NCI-H510A (cell line): ENCODE measurements around the gene BLM.

Experiments used
- DNase-seq: peaks from one replicate; lab custom pipeline; 2025; lab: John Stamatoyannopoulos, UW

The BLM gene

DNA sequence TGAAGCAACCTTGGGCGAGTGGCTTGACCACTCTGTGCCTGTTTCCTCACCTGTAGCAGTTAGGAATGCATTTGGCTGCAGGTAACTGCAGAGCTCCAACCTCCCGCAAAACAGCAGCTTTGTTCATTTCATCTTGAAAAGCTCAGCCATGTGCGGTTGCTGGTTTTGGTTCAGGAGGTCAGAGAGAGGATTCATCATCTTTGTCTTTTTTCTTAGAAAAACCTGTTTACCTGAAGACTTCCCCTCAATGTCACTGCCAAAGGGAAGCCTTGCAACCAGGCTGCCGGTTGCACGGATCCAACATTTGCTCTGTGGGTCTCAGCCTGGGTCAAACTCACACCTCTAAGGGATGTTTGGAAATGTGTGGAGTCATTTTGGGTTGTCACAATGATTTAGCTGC is 134.8 kb downstream of the BLM start:
- no peak for DNase-seq

DNA sequence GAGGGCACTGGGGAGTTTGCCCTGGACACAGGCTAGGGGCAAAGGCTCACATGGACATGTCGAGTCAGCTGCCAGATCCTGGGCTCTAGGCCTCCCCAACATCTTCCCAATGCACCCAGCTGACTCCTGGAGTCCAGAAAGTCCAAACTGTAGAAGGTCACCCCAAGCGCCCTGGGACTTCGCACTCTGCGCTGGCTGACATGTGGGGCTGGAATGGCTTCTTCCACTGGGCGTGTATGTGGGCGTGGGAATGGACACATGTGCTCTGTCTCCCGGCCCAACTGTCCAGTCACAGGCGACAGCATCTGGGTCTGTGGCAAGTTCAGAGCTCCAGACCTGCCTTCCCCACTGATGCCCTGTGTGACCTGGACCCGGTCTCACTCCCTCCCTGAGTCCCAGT is 138.0 kb downstream of the BLM start:
- no peak for DNase-seq

DNA sequence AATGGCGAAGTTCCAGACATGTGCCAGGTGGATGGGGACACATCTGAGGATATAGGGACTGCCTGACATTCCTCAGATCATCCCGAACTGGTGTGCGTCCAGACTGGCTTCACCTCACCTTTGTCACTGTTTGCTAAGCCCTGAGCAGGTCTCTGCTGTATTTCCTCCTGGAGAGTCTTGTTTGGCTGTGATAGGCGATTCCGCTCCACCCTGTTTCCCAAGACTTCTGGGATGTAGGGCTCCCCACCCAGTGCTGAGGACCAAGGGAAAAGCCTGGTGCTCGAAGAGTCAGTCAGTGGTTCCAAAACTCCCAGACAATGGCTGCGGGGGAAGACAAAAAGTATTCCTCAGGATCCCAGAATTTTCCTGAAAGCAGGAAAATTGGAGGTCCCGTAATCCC is 140.2 kb downstream of the BLM start:
- DNase-seq, result no peak

DNA sequence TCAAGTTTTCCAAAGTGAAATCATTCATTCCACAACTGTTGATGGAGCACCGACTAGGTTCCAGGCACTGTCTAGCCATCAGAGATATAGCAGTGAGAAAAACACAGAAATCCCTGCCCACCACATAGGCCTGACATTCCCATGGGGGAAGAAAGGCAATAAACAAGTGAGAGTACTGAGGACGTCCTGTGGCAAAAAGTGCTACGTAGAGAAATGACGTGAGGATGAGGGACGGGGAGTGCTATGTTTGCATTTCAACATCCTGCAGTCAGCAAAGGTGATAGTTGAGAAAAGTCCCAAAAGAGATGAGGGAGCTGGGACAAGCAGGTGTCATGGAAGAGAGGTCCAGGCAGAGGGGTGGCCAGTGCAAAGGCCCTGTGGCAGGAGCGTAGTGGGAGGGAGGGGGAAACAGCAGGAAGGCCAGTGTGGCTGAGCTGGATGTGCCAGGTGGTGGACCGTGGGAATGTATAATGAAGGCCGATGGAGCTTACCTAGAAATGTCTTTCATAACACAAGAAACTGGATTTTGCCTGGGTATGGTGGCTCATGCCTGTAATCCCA is 140.8 kb downstream of the BLM start:
- DNase-seq, result no peak

DNA sequence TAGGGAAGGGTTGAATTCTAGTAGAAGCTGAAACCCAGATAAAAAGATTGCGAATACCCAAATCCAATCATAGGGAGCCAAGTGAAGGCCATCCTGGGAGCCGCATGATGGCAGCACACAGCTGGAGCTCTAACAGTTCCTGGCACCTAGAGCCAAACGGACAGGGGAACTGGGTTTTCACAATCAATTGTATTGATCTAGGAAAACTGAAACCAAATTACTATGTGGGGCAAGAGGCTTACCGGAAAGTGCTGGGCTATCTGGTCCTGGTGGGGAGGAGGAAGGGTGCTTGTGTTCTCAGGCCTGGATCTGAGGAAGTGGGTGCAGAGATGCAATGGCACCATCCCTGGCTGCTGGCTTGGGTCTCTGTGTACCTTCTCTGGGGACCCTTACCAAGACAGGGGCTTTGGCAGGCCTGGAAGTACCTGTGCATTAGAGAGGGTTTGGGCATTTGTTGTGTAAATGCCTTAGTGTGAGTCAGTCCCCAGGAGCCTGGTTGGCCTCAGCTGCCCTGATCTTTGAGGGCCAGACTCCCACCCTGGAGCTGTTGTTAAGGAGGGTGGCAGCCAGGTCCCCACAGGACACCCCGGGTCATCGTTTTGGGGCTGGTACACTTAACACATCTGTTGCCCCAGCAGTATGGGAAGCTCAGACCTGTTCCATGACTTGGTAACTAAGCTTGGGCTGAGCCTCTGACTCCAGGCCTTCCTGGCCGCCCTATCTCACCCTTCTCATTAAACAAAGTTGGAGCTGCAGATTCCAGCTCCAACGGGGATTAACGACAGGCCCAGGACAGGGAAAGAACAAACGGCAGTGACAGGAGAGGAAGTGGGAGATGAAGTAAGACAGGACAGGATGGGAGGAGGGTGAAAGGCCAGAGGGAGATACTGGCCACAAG is 142.3 kb downstream of the BLM start:
- no peak for DNase-seq

DNA sequence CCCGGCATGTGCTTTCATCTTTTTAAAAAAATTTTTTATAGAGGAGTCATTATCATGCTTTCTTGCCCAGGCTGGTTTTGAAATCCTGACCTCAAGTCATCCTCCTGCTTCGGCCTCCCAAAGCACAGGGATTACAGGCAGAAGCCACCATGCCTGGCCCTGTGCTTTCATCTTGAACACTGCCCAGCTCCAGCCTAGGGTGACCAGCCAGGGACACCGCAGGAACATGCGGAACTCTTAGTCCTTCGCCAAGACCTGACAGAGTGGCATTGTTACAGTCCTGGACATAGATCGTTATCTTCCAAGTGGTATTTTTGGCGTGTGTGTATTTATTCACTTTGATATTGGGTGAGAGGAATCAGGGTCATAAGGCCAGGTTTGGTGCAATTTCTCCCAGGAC is 143.3 kb downstream of the BLM start:
- no peak for DNase-seq

DNA sequence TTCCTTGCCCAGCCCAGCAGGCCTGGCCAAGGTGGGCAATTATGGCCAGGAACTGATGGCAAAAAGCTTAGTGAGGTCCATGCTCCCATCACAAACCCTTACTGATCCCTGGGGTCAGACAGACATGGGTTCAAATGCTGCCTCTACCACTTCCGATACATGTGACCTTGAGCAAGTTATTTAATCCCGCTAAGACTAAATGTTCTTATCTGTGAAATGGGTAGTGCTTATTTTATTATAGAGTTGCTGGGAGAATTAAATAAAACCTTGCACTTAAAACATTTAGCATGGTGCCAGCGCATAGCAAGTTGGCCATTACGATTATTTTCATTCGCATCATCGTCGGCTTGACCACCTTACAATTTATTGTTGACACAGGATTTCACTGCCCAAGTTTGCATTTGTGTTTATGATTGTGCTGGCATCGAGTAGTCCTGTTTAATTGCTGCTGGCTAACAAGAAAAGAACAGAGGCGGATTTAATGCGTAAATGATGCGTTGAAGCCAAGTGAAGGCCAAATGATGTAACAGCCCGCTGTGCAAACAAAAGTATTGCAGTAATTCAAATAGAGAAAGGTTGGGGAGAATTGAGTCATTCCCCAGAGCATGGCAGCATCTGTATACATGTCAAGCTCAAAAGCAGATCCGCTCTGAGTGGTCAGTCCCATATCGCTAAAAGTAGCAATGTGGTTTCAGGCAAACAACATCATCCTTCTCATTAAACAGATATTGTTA is 144.0 kb downstream of the BLM start:
- peak; percentile 58 for DNase-seq

DNA sequence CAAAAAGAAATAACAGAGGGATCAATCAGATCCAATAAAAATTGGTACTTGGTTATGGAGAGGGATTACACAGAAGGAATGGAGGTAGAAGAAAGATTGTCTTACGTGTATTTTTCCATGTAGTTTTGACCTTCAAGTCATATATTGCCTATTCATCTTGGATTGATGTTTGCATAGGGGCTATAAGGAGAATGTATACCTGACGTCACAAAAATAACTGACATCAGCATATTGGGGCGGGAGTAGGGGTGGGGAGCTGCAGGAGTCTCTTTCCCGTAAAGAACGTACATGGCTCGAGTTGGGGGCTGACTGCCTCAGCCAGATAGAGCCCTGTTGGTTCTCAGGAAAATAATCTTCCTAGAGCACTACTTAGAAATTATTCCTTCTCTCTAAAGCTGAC is 145.3 kb downstream of the BLM start:
- no peak for DNase-seq

DNA sequence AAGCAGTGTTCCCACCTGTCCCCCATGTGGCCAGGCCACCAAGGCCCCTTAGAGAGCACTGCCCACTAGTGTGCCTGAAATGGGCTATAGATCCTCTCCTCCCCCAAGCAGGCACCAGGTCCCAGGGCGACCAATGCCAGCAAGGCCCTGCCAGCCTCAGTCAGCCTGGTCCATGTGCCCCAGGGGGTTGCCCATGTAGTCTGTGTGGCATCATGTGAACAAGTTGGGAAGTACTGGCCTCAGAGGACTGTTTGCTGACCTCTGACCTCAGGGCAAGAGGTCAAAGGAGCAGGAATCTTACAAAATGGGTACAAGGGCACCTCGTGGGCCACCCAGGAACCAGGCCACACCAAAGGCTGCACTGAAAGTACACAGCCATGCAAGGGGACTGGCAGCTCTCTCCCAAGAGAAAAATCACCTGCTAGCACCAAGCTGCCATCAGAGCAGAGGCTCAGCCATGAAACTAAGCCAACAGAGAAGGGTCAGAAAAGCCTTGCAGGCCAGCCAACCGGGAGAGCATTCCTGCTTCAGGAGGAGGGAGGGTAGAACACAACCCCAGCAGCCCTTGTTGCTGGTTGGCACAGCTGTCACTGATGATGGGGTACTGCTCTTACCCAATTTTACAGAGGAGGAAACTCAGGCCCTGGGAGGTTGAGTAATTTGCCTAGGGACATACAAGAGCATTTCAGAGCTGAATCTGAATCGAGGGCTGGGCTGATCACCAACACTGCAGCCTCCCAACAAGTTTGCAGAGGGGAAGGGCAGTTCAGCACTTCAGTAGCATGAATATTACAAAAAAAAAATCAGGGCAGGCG is 146.0 kb downstream of the BLM start:
- DNase-seq, result no peak

DNA sequence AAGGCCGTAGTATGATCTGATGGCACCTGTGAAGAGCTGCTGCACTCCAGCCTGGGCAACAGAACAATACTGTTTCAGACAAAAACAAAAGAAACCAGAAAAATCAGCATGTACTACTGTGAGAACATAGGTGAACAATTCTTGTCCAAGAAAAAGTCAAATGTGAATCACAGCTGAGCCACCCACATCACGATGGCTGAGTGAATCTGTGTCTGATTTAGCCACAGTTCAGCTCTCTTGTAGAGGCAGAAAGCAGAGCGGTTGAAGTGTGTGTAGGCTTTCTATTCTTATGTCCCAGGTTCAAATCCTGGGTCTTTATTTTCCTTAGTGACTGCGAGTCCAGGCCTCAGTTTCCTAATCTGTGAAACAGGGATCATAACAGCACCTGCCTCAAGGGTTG is 146.8 kb downstream of the BLM start:
- no peak for DNase-seq

DNA sequence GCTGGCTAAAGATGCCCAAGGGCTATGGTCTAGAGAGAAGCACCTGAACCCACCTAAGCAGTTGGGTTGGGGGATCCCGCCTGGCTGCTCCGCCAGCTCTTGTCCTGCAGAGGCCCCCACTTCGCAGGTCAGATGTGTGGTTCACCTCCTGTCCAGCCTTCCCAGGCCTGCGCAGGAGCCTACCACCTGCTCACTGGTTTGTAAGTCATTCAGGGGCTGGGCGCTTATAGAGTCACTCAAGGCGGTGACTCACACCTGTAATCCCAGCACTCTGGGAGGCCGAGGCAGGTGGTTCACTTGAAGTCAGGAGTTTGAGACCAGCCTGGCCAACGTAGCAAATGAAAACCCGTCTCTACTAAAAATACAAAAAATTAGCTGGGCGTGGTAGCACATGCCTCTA is 147.4 kb downstream of the BLM start:
- DNase-seq, result no peak

DNA sequence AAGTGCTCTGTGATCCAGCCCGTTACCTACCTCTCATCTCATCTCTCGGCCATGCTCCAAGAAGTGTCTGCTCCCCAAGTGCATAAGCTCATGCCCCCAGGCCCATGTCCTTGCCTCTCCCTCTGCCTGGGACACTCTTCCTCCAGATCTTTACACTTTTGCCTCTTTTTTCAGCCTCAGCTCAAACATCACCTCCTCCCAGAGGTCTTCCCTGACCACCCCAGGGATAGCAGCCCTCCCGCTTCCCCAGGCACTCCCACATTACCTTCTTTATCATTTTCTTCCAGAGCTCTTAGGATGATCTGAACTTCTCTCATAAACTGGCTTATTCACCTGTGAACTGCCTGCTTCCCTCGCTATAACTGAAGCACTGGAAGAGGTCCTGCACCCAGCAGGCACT is 148.6 kb downstream of the BLM start:
- DNase-seq, result no peak
